ENCODE measurements around the gene DHX58.
"Not testable (repeated sequence)": the region's sequence is repeated elsewhere in the genome, so short reads cannot be mapped to it uniquely, and the experiment has no call there.

The DHX58 gene

GRCh38 chr17:42112552-42113176, at the start of gene DHX58:
DHX58 (minus strand) TSS chr17:42112714; CDS start chr17:42111892, 822 bp downstream.
- DNase-seq, result peak; percentile 73

- DNase-seq, result no peak
Measured at GRCh38 chr17:42160531-42160910, 48.0 kb upstream of the DHX58 start.

- no peak for DNase-seq
Measured at GRCh38 chr17:42159796-42160530, 47.4 kb upstream of the DHX58 start.

- no peak for DNase-seq
Measured at GRCh38 chr17:42155614-42156045, 43.1 kb upstream of the DHX58 start.

GRCh38 chr17:42153919-42154742, 41.6 kb upstream of the DHX58 start:
- no peak for DNase-seq

GRCh38 chr17:42146911-42147607, 34.5 kb upstream of the DHX58 start:
- no peak for DNase-seq

GRCh38 chr17:42143138-42143537, 30.6 kb upstream of the DHX58 start:
- not testable (repeated sequence) for DNase-seq

- no peak for DNase-seq
Measured at GRCh38 chr17:42142371-42142896, 29.9 kb upstream of the DHX58 start.

GRCh38 chr17:42141382-42141781, 28.9 kb upstream of the DHX58 start:
- DNase-seq, result no peak

GRCh38 chr17:42140690-42141089, 28.2 kb upstream of the DHX58 start:
- not testable (repeated sequence) for DNase-seq

GRCh38 chr17:42138749-42139492, 26.4 kb upstream of the DHX58 start:
- no peak for DNase-seq

- DNase-seq, result no peak
Measured at GRCh38 chr17:42136654-42137051, 24.1 kb upstream of the DHX58 start.

GRCh38 chr17:42135664-42136653, 23.4 kb upstream of the DHX58 start:
- no peak for DNase-seq

- no peak for DNase-seq
Measured at GRCh38 chr17:42135151-42135550, 22.6 kb upstream of the DHX58 start.

- peak; percentile 38 for DNase-seq
Measured at GRCh38 chr17:42133461-42134041, 21.0 kb upstream of the DHX58 start.

GRCh38 chr17:42132941-42133340, 20.4 kb upstream of the DHX58 start:
- DNase-seq, result no peak

- DNase-seq, result no peak
Measured at GRCh38 chr17:42131981-42132432, 19.5 kb upstream of the DHX58 start.

- DNase-seq, result no peak
Measured at GRCh38 chr17:42131232-42131631, 18.7 kb upstream of the DHX58 start.

- no peak for DNase-seq
Measured at GRCh38 chr17:42130310-42130936, 17.9 kb upstream of the DHX58 start.
